ENCODE data around the gene GALNS.

DNA sequence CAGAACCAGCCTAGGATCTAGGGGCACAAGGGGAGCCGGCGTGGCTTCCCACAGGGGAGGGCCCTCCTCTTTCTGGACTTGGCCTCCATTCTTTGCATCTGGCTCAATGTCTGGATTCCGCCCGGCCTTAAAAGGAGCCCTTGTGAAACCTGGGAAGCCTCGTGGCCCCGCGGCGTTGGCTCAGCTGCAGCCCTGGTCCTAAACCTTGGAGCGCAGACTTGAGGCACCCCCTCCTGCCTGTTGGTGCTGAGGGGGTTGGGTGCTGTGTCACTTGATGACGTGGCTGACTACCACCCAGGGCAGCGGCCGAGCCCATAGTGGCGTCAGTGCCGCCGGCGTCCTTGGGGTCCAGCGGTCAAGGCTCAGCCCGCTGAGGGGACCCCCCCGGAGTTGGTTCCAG is 4.6 kb upstream of the GALNS start:
- TF ChIP-seq KDM5A (IDR thresholded peaks at IDR 0.05) (no peak), CEBPB (IDR thresholded peaks at IDR 0.05) (no peak), MAZ (IDR thresholded peaks at IDR 0.05; ENCODE audit: borderline replicate concordance, low read depth, low read length) (no peak), NPAS2 (CRISPR knock-in tag; IDR thresholded peaks at IDR 0.05; ENCODE audit: borderline replicate concordance) (no peak), MAFK (IDR thresholded peaks at IDR 0.05; ENCODE audit: partially characterized antibody) (no peak), EP300 (IDR thresholded peaks at IDR 0.05) (no peak), POLR2A (IDR thresholded peaks at IDR 0.05; ENCODE audit: low read length) (no peak), FOSB (CRISPR knock-in tag; IDR thresholded peaks at IDR 0.05) (no peak), ZFP36 (IDR thresholded peaks at IDR 0.05; ENCODE audit: borderline replicate concordance, partially characterized antibody) (no peak), RCOR1 (IDR thresholded peaks at IDR 0.05; ENCODE audit: low read depth, low read length) (no peak), KDM1A (IDR thresholded peaks at IDR 0.05; ENCODE audit: low read depth) (no peak)
- TF ChIP-seq, protein P1, sequence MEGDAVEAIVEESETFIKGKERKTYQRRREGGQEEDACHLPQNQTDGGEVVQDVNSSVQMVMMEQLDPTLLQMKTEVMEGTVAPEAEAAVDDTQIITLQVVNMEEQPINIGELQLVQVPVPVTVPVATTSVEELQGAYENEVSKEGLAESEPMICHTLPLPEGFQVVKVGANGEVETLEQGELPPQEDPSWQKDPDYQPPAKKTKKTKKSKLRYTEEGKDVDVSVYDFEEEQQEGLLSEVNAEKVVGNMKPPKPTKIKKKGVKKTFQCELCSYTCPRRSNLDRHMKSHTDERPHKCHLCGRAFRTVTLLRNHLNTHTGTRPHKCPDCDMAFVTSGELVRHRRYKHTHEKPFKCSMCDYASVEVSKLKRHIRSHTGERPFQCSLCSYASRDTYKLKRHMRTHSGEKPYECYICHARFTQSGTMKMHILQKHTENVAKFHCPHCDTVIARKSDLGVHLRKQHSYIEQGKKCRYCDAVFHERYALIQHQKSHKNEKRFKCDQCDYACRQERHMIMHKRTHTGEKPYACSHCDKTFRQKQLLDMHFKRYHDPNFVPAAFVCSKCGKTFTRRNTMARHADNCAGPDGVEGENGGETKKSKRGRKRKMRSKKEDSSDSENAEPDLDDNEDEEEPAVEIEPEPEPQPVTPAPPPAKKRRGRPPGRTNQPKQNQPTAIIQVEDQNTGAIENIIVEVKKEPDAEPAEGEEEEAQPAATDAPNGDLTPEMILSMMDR (IDR thresholded peaks at IDR 0.05): no peak
- TF ChIP-seq, protein P2, sequence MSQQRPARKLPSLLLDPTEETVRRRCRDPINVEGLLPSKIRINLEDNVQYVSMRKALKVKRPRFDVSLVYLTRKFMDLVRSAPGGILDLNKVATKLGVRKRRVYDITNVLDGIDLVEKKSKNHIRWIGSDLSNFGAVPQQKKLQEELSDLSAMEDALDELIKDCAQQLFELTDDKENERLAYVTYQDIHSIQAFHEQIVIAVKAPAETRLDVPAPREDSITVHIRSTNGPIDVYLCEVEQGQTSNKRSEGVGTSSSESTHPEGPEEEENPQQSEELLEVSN (IDR thresholded peaks at IDR 0.05; ENCODE audit: borderline replicate concordance, low read depth): no peak
- TF ChIP-seq, protein P3, sequence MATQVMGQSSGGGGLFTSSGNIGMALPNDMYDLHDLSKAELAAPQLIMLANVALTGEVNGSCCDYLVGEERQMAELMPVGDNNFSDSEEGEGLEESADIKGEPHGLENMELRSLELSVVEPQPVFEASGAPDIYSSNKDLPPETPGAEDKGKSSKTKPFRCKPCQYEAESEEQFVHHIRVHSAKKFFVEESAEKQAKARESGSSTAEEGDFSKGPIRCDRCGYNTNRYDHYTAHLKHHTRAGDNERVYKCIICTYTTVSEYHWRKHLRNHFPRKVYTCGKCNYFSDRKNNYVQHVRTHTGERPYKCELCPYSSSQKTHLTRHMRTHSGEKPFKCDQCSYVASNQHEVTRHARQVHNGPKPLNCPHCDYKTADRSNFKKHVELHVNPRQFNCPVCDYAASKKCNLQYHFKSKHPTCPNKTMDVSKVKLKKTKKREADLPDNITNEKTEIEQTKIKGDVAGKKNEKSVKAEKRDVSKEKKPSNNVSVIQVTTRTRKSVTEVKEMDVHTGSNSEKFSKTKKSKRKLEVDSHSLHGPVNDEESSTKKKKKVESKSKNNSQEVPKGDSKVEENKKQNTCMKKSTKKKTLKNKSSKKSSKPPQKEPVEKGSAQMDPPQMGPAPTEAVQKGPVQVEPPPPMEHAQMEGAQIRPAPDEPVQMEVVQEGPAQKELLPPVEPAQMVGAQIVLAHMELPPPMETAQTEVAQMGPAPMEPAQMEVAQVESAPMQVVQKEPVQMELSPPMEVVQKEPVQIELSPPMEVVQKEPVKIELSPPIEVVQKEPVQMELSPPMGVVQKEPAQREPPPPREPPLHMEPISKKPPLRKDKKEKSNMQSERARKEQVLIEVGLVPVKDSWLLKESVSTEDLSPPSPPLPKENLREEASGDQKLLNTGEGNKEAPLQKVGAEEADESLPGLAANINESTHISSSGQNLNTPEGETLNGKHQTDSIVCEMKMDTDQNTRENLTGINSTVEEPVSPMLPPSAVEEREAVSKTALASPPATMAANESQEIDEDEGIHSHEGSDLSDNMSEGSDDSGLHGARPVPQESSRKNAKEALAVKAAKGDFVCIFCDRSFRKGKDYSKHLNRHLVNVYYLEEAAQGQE (IDR thresholded peaks at IDR 0.05): no peak
